ENCODE results near the gene KCNK5. TPM values are rescaled to one million over a fixed set of nuclear protein-coding genes. Genes with fewer than 3 reads are reported as not detected.

Gene KCNK5
- total RNA-seq, 1 donor from 2014 or later, result 10.1 TPM

DNA sequence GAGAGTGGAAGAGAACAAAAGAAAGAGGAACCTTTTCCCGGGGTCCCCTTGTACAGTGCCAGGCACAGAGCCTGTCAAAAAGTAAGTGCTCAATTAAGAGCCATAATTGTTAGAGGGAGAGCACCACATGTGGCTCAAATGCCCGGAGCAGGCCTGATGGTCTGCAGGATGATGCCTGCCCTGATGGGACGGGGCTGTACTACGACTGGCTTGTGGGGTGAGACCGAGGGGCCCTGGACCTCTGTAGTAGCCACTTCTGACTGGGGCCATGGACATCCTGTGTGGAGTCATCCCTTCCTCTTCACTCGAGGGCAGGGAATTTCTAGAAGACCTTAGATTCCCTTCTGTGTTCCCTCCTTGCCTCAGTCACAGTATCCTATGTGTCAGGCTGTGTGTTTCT is 47.9 kb downstream of the KCNK5 start:
- no peaks in the 10 kb centered on the region for H3K27me3 Mint-ChIP-seq

DNA sequence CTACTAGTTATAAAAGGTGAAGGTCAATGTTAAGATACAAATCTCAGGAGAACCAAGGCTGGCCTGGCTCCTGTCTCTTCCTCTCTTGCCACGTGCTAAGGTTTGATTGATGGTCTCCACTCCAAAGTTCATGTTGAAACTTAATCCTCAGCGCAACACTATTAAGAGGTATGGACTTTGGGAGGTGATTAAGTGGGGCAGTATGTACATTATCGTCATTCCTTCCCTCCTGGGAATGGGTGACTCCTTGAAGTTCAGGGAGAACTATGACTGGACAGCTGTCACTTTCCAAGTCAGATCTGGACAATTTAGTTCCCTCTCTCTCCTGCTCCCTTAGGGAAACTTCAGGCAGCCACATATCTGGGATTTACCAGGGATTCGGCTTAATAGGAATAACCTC is 50.5 kb downstream of the KCNK5 start:
- no peak for DNase-seq (ENCODE audit: extremely low spot score, unreplicated experiment)
- Mint-ChIP-seq H3K27me3 (no peaks in the 10 kb centered on the region), H3K4me3 (no peak overlapping the region), H3K9me3 (peaks cover 13% of the 10 kb centered on the region), H3K4me1 (ENCODE audit: unreplicated experiment) (peaks cover 3% of the 10 kb centered on the region), H3K36me3 (no peaks in the 10 kb centered on the region), H3K27ac (no peak overlapping the region)
- TF ChIP-seq, protein P1, sequence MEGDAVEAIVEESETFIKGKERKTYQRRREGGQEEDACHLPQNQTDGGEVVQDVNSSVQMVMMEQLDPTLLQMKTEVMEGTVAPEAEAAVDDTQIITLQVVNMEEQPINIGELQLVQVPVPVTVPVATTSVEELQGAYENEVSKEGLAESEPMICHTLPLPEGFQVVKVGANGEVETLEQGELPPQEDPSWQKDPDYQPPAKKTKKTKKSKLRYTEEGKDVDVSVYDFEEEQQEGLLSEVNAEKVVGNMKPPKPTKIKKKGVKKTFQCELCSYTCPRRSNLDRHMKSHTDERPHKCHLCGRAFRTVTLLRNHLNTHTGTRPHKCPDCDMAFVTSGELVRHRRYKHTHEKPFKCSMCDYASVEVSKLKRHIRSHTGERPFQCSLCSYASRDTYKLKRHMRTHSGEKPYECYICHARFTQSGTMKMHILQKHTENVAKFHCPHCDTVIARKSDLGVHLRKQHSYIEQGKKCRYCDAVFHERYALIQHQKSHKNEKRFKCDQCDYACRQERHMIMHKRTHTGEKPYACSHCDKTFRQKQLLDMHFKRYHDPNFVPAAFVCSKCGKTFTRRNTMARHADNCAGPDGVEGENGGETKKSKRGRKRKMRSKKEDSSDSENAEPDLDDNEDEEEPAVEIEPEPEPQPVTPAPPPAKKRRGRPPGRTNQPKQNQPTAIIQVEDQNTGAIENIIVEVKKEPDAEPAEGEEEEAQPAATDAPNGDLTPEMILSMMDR (conservative IDR thresholded peaks at IDR 0.05), result no peak

More for the DNA sequence above, 47.9 kb downstream of the KCNK5 start:
- H3K4me1 Mint-ChIP-seq (ENCODE audit: unreplicated experiment), result peaks cover 10% of the 10 kb centered on the region
- no peak overlapping the region for H3K27ac Mint-ChIP-seq
- H3K9me3 Mint-ChIP-seq, result peaks cover 13% of the 10 kb centered on the region
- DNase-seq (ENCODE audit: extremely low spot score, unreplicated experiment), result no peak
- H3K4me3 Mint-ChIP-seq, result no peak overlapping the region
- TF ChIP-seq, protein P1 (conservative IDR thresholded peaks at IDR 0.05), result no peak
- no peaks in the 10 kb centered on the region for H3K36me3 Mint-ChIP-seq

DNA sequence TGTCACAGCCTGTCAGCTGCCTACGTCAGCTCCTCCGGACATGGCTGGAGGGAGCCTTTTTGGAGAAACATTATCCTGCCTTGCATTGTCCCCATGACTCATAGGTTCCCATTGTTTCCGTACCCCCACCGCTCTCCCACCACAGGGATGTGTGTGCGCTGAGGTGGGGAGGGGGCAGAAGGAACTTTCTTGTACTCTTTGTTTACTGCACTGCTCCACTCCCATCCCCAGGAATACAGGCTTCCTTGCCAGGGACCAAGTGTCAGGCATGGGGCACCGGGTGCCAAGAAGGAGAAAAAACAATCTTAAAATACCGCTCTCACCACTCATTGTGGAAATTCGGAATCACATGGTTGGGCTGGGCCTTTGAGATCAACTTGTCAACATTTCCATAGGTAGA is 51.0 kb downstream of the KCNK5 start:
- Mint-ChIP-seq H3K9me3 (peaks cover 13% of the 10 kb centered on the region), H3K27me3 (no peaks in the 10 kb centered on the region), H3K4me1 (ENCODE audit: unreplicated experiment) (peaks cover 3% of the 10 kb centered on the region), H3K4me3 (no peak overlapping the region), H3K36me3 (no peaks in the 10 kb centered on the region), H3K27ac (no peak overlapping the region)
- DNase-seq (ENCODE audit: extremely low spot score, unreplicated experiment), result no peak
- TF ChIP-seq, protein P1 (conservative IDR thresholded peaks at IDR 0.05), result no peak

DNA sequence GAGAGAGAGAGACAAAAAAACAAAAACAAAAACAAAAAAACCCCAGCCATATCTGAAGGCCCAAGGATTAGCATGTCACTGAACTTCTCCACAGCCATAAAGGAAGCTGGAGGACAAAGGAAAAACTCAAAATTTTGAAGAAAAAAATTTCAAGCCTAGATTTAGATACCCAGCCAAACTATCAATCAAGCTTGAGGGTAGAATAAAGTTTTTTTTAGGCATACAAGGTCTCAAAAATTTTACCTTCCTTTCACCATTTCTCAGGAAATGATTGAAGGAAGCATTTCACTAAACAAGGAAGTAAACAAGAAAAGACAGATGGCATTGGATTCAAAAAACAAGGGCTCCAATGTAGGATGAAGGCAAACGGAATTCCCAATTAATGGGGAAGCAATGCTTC is 52.1 kb downstream of the KCNK5 start:
- TF ChIP-seq, protein P1 (conservative IDR thresholded peaks at IDR 0.05), result no peak
- no peak for DNase-seq (ENCODE audit: extremely low spot score, unreplicated experiment)
- Mint-ChIP-seq H3K27ac (no peak overlapping the region), H3K36me3 (no peaks in the 10 kb centered on the region), H3K9me3 (peaks cover 13% of the 10 kb centered on the region), H3K4me1 (ENCODE audit: unreplicated experiment) (no peaks in the 10 kb centered on the region), H3K4me3 (no peak overlapping the region), H3K27me3 (no peaks in the 10 kb centered on the region)

DNA sequence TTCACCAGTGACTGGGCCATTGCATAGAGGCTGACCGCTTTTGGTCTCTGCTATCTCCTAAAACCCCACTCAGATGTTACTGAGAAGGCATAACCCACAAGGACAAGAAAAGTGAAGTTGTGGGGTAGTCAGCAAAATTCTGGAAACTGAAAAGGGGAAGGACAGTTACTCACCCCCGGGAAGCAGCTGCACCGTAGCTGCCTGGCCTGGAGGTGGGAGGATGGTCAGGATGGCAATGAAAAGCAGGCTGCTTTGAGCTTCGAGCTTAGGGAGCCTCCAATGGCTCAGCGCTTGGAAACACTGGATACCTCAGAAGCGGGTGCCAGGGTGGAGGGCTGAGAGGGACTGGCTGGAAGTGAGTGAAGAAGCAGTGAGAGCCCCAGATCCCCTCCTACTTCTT is 56.0 kb downstream of the KCNK5 start:
- Mint-ChIP-seq H3K9me3 (peaks cover 7% of the 10 kb centered on the region), H3K27me3 (peaks cover under 1% of the 10 kb centered on the region), H3K4me1 (ENCODE audit: unreplicated experiment) (no peaks in the 10 kb centered on the region)

More for the DNA sequence above, 56.0 kb downstream of the KCNK5 start:
- DNase-seq (ENCODE audit: extremely low spot score, unreplicated experiment), result no peak
- Mint-ChIP-seq H3K36me3 (no peaks in the 10 kb centered on the region), H3K27ac (no peak overlapping the region), H3K4me3 (no peak overlapping the region)
- TF ChIP-seq, protein P1 (conservative IDR thresholded peaks at IDR 0.05), result no peak
